GM12878 (cell line): Measurements from ENCODE around the gene ZBTB38. TPM values are rescaled to one million over a fixed set of nuclear protein-coding genes. Genes with fewer than 3 reads are reported as not detected.
A peak's percentile ranks its signal among the peaks of the same experiment; 100 is the strongest.

Source experiments
- ATF3 ChIP-seq: IDR thresholded peaks from 2 replicates; pipeline ENCODE4 v1.6.1; 2011; ENCODE audit warnings: low read depth, mild to moderate bottlenecking, low read length, moderate library complexity, borderline replicate concordance; ENCODE audit errors: extremely low read depth
- BACH1 ChIP-seq: fragments of 450-650 bp; IDR thresholded peaks from 2 replicates; pipeline ENCODE4 v1.6.1; 2017; ENCODE audit warnings: mild to moderate bottlenecking, borderline replicate concordance
- BCL3 ChIP-seq: IDR thresholded peaks from 2 replicates; pipeline ENCODE4 v1.6.1; 2011; ENCODE audit warnings: borderline replicate concordance, low read depth, mild to moderate bottlenecking, moderate library complexity, low read length; ENCODE audit not compliant: insufficient read depth, poor library complexity, severe bottlenecking
- BHLHE40 ChIP-seq, 2 experiments: fragments of 450-650 bp in 1 of 2; IDR thresholded peaks; 2 replicates each; pipeline ENCODE4 v1.6.1; 2011 to 2017; ENCODE audit warnings: low read depth in 2 of 2, borderline replicate concordance in 1 of 2, improper control_type of control experiment in 1 of 2, low read length in 1 of 2, mild to moderate bottlenecking in 1 of 2
- CEBPZ ChIP-seq: fragments of 150-350 bp; IDR thresholded peaks from 2 replicates; pipeline ENCODE4 v1.6.1; 2016; ENCODE audit warnings: low read depth, low read length
- IKZF1 ChIP-seq: fragments of 450-650 bp; conservative IDR thresholded peaks from 2 replicates; pipeline ENCODE4 v1.6.1; 2017; ENCODE audit warnings: antibody characterized with exemption, mild to moderate bottlenecking
- NR2C1 ChIP-seq: fragments of 450-650 bp; IDR thresholded peaks from 2 replicates; pipeline ENCODE4 v1.6.1; 2017; ENCODE audit warnings: antibody characterized with exemption, mild to moderate bottlenecking, moderate library complexity
- PAX5 ChIP-seq: IDR thresholded peaks from 2 replicates; pipeline ENCODE4 v1.6.1; 2011; ENCODE audit warnings: low read depth, low read length, borderline replicate concordance
- POU2F2 ChIP-seq: IDR thresholded peaks from 3 replicates; pipeline ENCODE4 v1.6.1; 2011; ENCODE audit warnings: low read depth, mild to moderate bottlenecking, low read length, borderline replicate concordance
- RELA ChIP-seq: fragments of 450-650 bp; IDR thresholded peaks from 2 replicates; pipeline ENCODE4 v1.8.0; 2014; ENCODE audit warnings: borderline replicate concordance; ENCODE audit not compliant: partially characterized antibody
- TARDBP ChIP-seq: IDR thresholded peaks from 2 replicates; pipeline ENCODE4 v1.6.1; 2016; ENCODE audit warnings: borderline replicate concordance
- ZBTB4 ChIP-seq: fragments of 450-650 bp; formaldehyde crosslinking; IDR thresholded peaks from 2 replicates; pipeline ENCODE4 v1.4.0; 2022; ENCODE audit warnings: mild to moderate bottlenecking, moderate library complexity
- ZNF592 ChIP-seq: fragments of 450-650 bp; IDR thresholded peaks from 2 replicates; pipeline ENCODE4 v1.6.1; 2017; ENCODE audit warnings: mild to moderate bottlenecking, moderate library complexity
- polyA plus RNA-seq, 11 experiments: library from polyadenylated mRNA; depleted of rRNA in 4 of 11; unstranded in 6 of 11; stranded (reverse) in 5 of 11; fragments of >200 nt; fragmentation: Nextera tagmentation in 4 of 11; fragmentation: Illumina TruSeq in 1 of 11; extraction: Ambion mirVana in 4 of 11; extraction: Trizol in 1 of 11; gene quantifications; 1 replicate in 1 of 11; 2 replicates in 10 of 11; pipeline versions ENCODE4 v1.2.1 to v1.2.3, GENCODE V29; 2011 to 2016; ENCODE audit warnings: inconsistent platforms in 2 of 11, missing spikeins in 2 of 11, low read depth in 1 of 11
- total RNA-seq, 4 experiments: library from RNA; depleted of rRNA in 3 of 4; stranded (reverse); fragments of >200 nt in 3 of 4; fragmentation: Illumina TruSeq in 1 of 4; extraction: Trizol in 1 of 4; gene quantifications; 2 replicates each; pipeline versions ENCODE4 v1.2.1 to v1.2.3, GENCODE V29; 2013 to 2021
- TF ChIP-seq, protein P1 (sequence below): IDR thresholded peaks from 2 replicates; pipeline ENCODE4 v1.6.1; 2012; ENCODE audit warnings: low read depth, low read length, improper control_type of control experiment

Gene ZBTB38
- total and polyA plus RNA-seq, 10 of the 15 experiments (the other 5 are each of a cell fraction or from before 2014, with no cell fraction given), result 34.2 to 115 (median 88.6) TPM

- TF ChIP-seq, protein P1, sequence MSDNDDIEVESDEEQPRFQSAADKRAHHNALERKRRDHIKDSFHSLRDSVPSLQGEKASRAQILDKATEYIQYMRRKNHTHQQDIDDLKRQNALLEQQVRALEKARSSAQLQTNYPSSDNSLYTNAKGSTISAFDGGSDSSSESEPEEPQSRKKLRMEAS, result 0 out of 2 replicates have a peak, but pooled peaks have one; percentile 28
- TF ChIP-seq BACH1 (peak; percentile 52; the same call in 1 of the 2 replicates), ATF3 (no peak), PAX5 (no peak), RELA (no peak), BHLHE40 (IDR thresholded peaks at IDR 0.05; ENCODE audit: borderline replicate concordance in 1 of 2, low read depth in 2 of 2, low read length in 1 of 2) (peak in 1 of 2 experiments; percentile 70; a peak in 1 of 4 replicates), IKZF1 (peak; percentile 58), ZBTB4 (no peak), CEBPZ (no peak), NR2C1 (0 out of 2 replicates have a peak, but pooled peaks have one; percentile 18), ZNF592 (0 out of 2 replicates have a peak, but pooled peaks have one; percentile 58), BCL3 (no peak), POU2F2 (no peak), TARDBP (no peak)
These were observed 33.5 kb downstream of the ZBTB38 start (continued) for GRCh38 chr3:141401573-141402475.
